PC-9 (cell line): Measurements from ENCODE around the gene DRICH1. TPM values are rescaled to one million over a fixed set of nuclear protein-coding genes. Genes with fewer than 3 reads are reported as not detected.
"Not testable (repeated sequence)": the region's sequence is repeated elsewhere in the genome, so short reads cannot be mapped to it uniquely, and the experiment has no call there.

ENCODE experiments used
- BruUV-seq: library from RNA; stranded (reverse); fragments of 400-500 nt; replicated peaks from 2 replicates; lab custom pipeline; 2021; lab: Mats Ljungman, UMichigan
- CTCF ChIA-PET: fragments of 300-600 bp; sonication (Branson Sonifier 250); formaldehyde crosslinking; loops from one replicate; lab custom pipeline; 2022; ENCODE audit warnings: antibody characterized with exemption; lab: Charles Lee
- POLR2A ChIA-PET: fragments of 300-600 bp; sonication (Branson Sonifier 250); formaldehyde crosslinking; loops from one replicate; lab custom pipeline; 2022; ENCODE audit warnings: antibody characterized with exemption; ENCODE audit not compliant: unreplicated experiment; lab: Charles Lee
- DNase-seq, 2 experiments: peaks; one replicate each; pipeline versions ENCODE4 v3.0.0 to v3.0.0-alpha.2; 2015 to 2022; ENCODE audit warnings: mixed read lengths in 1 of 2
- H2AFZ ChIP-seq: fragments of 200-600 bp; sonication (generic); 2 replicates; pipeline ENCODE4 v1.8.1; 2017; ENCODE audit warnings: antibody characterized with exemption
- H3F3A ChIP-seq: fragments of 200-600 bp; sonication (generic); 2 replicates; pipeline ENCODE4 v1.8.1; 2017; ENCODE audit warnings: antibody characterized with exemption, mild to moderate bottlenecking, low read depth; ENCODE audit not compliant: insufficient read depth
- H3K27ac ChIP-seq: fragments of 200-600 bp; sonication (generic); 2 replicates; pipeline ENCODE4 v1.6.1; 2016; ENCODE audit warnings: mixed run types
- H3K27me3 ChIP-seq: fragments of 200-600 bp; sonication (generic); 2 replicates; pipeline ENCODE4 v1.6.1; 2016; ENCODE audit warnings: low read depth, mixed run types; ENCODE audit not compliant: insufficient read depth
- H3K36me3 ChIP-seq: fragments of 200-600 bp; sonication (generic); 2 replicates; pipeline ENCODE4 v1.6.1; 2016; ENCODE audit warnings: low read depth, mixed run types
- H3K4me1 ChIP-seq: fragments of 200-600 bp; sonication (generic); replicated peaks from 2 replicates; pipeline ENCODE4 v1.6.1; 2016; ENCODE audit warnings: mixed run types; ENCODE audit not compliant: insufficient read depth
- H3K4me2 ChIP-seq: fragments of 200-600 bp; sonication (generic); 2 replicates; pipeline ENCODE4 v1.6.1; 2017; ENCODE audit warnings: mixed run types
- H3K4me3 ChIP-seq: fragments of 200-600 bp; sonication (generic); 2 replicates; pipeline ENCODE4 v1.6.1; 2016; ENCODE audit warnings: mixed run types
- H3K79me2 ChIP-seq: fragments of 200-600 bp; sonication (generic); 2 replicates; pipeline ENCODE4 v1.6.1; 2017; ENCODE audit warnings: low read depth, mixed run types
- H3K9me2 ChIP-seq: fragments of 200-600 bp; sonication (generic); 2 replicates; pipeline ENCODE4 v1.8.1; 2017; ENCODE audit warnings: mild to moderate bottlenecking; ENCODE audit not compliant: insufficient read depth
- H3K9me3 ChIP-seq: fragments of 200-600 bp; sonication (generic); 2 replicates; pipeline ENCODE4 v1.8.1; 2016; ENCODE audit warnings: low read depth; ENCODE audit not compliant: insufficient read depth
- H4K20me1 ChIP-seq: fragments of 200-600 bp; sonication (generic); 2 replicates; pipeline ENCODE4 v1.8.1; 2017; ENCODE audit not compliant: insufficient read depth
- CTCF ChIP-seq: fragments of 200-600 bp; sonication (generic); conservative IDR thresholded peaks from 2 replicates; pipeline ENCODE4 v1.6.1; 2017; ENCODE audit warnings: mixed run types, antibody characterized with exemption, mild to moderate bottlenecking, moderate library complexity
- EZH2 ChIP-seq: fragments of 200-600 bp; sonication (generic); IDR thresholded peaks from 2 replicates; pipeline ENCODE4 v1.8.0; 2017; ENCODE audit warnings: antibody characterized with exemption, low read depth
- intact Hi-C: fragments of 100-400 bp; cut with micrococcal nuclease; formaldehyde crosslinking; loops from one replicate; pipeline ENCODE4 v1.10.0; 2022; ENCODE audit not compliant: unreplicated experiment
- total RNA-seq: library from RNA; stranded (reverse); gene quantifications from 2 replicates; pipeline ENCODE4 v1.2.3, GENCODE V29; 2021

DRICH1 gene
- total RNA-seq, 1 experiment from 2014 or later = 0.57 TPM

GRCh38 chr22:23677701-23677995, 45.5 kb upstream of the DRICH1 start:
- H3K4me1 ChIP-seq = no peaks in the 10 kb centered on the region
- H3K4me3 ChIP-seq = no peak overlapping the region
- H3F3A ChIP-seq = no peaks in the 10 kb centered on the region
- intact Hi-C loops = no loop called here
- TF ChIP-seq CTCF = no peak
- no peak for TF ChIP-seq EZH2
- no peaks in the 10 kb centered on the region for H3K36me3 ChIP-seq
- H3K27me3 ChIP-seq = no peaks in the 10 kb centered on the region
- no peaks in the 10 kb centered on the region for H3K9me3 ChIP-seq
- CTCF ChIA-PET = no interaction called here
- POLR2A ChIA-PET = no interaction called here
- no peak for DNase-seq
- H3K27ac ChIP-seq = no peak overlapping the region
- no TSS peak for BruUV-seq
- H3K79me2 ChIP-seq = no peaks in the 10 kb centered on the region
- no peak overlapping the region for H2AFZ ChIP-seq
- no peaks in the 10 kb centered on the region for H3K9me2 ChIP-seq
- H4K20me1 ChIP-seq = 0 out of 2 replicates have a peak, but pooled peaks cover 4% of the 10 kb centered on the region
- no peak overlapping the region for H3K4me2 ChIP-seq

GRCh38 chr22:23676841-23677700, 45.0 kb upstream of the DRICH1 start:
- H2AFZ ChIP-seq, H3K9me2 ChIP-seq, CTCF ChIA-PET, intact Hi-C loops, POLR2A ChIA-PET, H3K4me3 ChIP-seq, H3K36me3 ChIP-seq, H3K9me3 ChIP-seq, H3K27me3 ChIP-seq, H3F3A ChIP-seq, H4K20me1 ChIP-seq, H3K27ac ChIP-seq, DNase-seq, H3K79me2 ChIP-seq, BruUV-seq, H3K4me1 ChIP-seq, H3K4me2 ChIP-seq: not testable (repeated sequence)

- intact Hi-C loops = no loop called here
- H2AFZ ChIP-seq = no peak overlapping the region
- H4K20me1 ChIP-seq = 0 out of 2 replicates have a peak, but pooled peaks cover 4% of the 10 kb centered on the region
- TF ChIP-seq CTCF (no peak), EZH2 (no peak)
- ChIA-PET POLR2A (interaction anchor here (0.6 kb wide), 1 partner anchor 37 kb away, joined by 4 read pairs; no protein-coding TSS in a partner anchor), CTCF (no interaction called here)
- H3K27ac ChIP-seq = no peak overlapping the region
- no peaks in the 10 kb centered on the region for H3K79me2 ChIP-seq
- no peaks in the 10 kb centered on the region for H3K27me3 ChIP-seq
- no TSS peak for BruUV-seq
- no peaks in the 10 kb centered on the region for H3K9me2 ChIP-seq
- H3K4me2 ChIP-seq = no peak overlapping the region
- H3K36me3 ChIP-seq = no peaks in the 10 kb centered on the region
- H3K9me3 ChIP-seq = no peaks in the 10 kb centered on the region
- no peak for DNase-seq
- no peaks in the 10 kb centered on the region for H3K4me1 ChIP-seq
- H3K4me3 ChIP-seq = no peak overlapping the region
- no peaks in the 10 kb centered on the region for H3F3A ChIP-seq
Measured at GRCh38 chr22:23675502-23676415, 43.6 kb upstream of the DRICH1 start.

- H3K27me3 ChIP-seq, H3F3A ChIP-seq, H3K27ac ChIP-seq, H3K4me3 ChIP-seq, H3K36me3 ChIP-seq, H3K4me1 ChIP-seq, intact Hi-C loops, H4K20me1 ChIP-seq, H3K79me2 ChIP-seq, DNase-seq, H3K9me3 ChIP-seq, H3K4me2 ChIP-seq, CTCF ChIA-PET, H2AFZ ChIP-seq, BruUV-seq, H3K9me2 ChIP-seq: not testable (repeated sequence)
- POLR2A ChIA-PET = interaction anchor here (0.6 kb wide), 1 partner anchor 38 kb away, joined by 4 read pairs; no protein-coding TSS in a partner anchor
Measured at GRCh38 chr22:23674886-23675501, 42.9 kb upstream of the DRICH1 start.
